ENCODE data around the gene YWHAB.
A peak's percentile ranks its signal among the peaks of the same experiment; 100 is the strongest.

The YWHAB gene

DNA sequence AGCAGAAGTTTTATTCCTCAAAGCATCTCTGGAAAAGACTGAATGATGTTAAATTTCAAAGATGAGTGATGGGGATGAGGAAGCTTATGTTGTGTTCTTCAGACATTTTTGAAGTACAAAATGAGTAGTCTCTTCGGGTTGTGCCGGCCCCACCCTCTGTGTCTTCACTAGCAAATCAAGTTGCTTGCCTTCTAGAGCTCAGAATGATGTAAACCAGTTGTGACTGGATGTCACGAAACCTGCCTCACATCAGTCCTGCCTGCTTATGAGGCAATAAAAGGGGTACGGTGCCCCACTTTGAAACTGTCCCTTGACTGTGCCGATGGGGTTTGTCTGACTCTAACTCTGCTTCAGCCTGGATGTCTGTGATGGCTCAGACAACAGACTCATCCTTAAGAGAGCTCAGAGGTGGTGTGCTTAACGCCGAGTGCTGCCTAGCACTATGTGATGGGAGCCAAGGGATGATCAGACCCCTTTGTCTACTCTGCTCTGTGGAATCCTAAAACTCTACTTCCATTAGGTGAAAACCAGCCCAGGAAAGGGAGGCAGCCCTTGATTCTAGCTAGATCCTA, 55.7 kb downstream of the YWHAB start:
- ATAC-seq (ENCODE audit: low read depth), result no peak
- peak overlapping the region; percentile 52 for H3K27ac Mint-ChIP-seq

DNA sequence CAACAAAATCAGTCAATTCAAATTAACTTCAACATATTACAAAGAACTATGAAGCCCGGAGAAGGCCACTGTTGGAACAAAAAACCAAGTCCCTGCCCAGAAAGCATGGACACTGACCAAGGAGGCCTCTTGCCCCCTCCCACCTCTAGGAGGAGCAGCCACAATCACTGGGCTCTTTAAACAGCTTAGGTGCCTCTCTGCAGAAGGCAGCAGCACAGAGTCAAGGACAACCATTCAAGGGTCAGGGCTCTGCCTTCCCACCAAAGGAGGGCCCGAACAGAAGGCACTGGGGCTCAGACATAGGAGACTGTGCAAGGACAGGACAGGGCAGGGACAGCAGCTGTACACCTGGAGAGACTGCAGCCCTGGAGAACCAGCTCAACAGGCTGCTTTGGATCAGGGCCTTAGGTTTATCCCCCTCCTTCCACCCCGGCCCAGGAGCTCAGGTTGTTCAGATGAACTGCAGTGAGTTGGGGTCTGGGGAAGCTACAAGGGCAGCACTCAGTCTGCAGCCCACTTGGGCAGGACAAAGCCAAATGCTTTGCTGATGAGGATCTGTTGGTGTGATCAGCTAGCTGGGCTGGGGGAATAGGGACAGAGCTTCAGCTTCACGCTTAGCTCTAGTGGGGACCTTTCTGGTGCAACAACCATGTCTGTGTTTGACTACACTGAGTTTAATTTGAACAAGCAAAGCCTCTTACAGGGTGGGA, 56.9 kb downstream of the YWHAB start:
- H3K36me3 Mint-ChIP-seq, result peaks cover 36% of the 10 kb centered on the region
- H3K9me3 Mint-ChIP-seq, result no peaks in the 10 kb centered on the region
- peak overlapping the region; percentile 52 for H3K27ac Mint-ChIP-seq
- peaks cover 9% of the 10 kb centered on the region for H3K4me1 Mint-ChIP-seq
- H3K27me3 Mint-ChIP-seq, result no peaks in the 10 kb centered on the region
- DNase-seq (ENCODE audit: low spot score in 2 of 2), result no peak
- ATAC-seq (ENCODE audit: low read depth), result no peak
- H3K4me3 Mint-ChIP-seq, result no peak overlapping the region

More for the DNA sequence above, 55.7 kb downstream of the YWHAB start:
- peaks cover 7% of the 10 kb centered on the region for H3K4me1 Mint-ChIP-seq
- H3K4me3 Mint-ChIP-seq, result no peak overlapping the region
- no peak for DNase-seq (ENCODE audit: low spot score in 2 of 2)
- H3K36me3 Mint-ChIP-seq, result peaks cover 38% of the 10 kb centered on the region
- no peaks in the 10 kb centered on the region for H3K9me3 Mint-ChIP-seq
- H3K27me3 Mint-ChIP-seq, result no peaks in the 10 kb centered on the region

DNA sequence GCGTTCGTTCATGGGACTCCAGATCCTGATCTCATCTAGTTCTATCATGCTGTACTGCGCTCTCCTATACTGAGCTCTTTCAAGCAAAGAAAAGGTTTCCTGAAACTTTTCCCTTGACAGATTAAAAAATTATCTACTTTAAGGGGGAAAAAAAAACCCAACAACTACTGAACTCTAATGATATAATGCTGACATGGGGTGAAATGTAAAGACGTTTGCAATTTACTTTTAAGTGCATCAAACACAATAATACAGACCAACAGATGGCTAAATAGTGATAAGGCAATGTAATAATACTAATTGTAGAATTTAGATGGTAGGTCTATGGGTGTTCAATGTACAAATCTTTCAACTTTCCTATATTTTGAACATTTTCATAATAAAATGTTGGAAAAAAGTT, 58.3 kb downstream of the YWHAB start:
- Mint-ChIP-seq H3K27me3 (no peaks in the 10 kb centered on the region), H3K36me3 (peaks cover 36% of the 10 kb centered on the region), H3K9me3 (no peaks in the 10 kb centered on the region), H3K4me3 (no peak overlapping the region), H3K4me1 (peaks cover 5% of the 10 kb centered on the region), H3K27ac (no peak overlapping the region)
- ATAC-seq (ENCODE audit: low read depth), result no peak
- DNase-seq (ENCODE audit: low spot score in 2 of 2), result no peak

DNA sequence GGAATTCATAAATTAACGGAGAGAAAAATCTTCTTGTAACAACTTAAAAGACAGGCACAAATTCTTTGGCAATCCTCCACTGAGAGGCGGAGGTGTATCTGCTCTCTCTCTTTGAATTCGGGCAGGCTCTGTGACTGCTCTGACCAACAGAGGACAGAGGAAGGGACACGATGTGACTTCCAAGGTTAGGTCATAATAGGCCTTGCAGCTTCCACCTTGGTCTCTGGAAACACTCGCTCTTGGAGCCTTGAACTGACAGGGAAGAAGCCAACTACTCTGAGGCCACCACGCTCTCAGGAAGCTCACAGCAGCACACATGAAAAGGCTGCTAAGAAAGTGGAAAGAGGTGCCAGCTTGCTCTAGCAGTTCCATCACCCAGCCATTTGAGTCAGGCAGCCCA, 59.8 kb downstream of the YWHAB start:
- no peak for DNase-seq (ENCODE audit: low spot score in 2 of 2)
- H3K9me3 Mint-ChIP-seq, result no peaks in the 10 kb centered on the region
- ATAC-seq (ENCODE audit: low read depth), result no peak
- H3K27ac Mint-ChIP-seq, result peak overlapping the region; percentile 42
- H3K36me3 Mint-ChIP-seq, result peaks cover 38% of the 10 kb centered on the region
- H3K4me1 Mint-ChIP-seq, result peaks cover 5% of the 10 kb centered on the region
- no peak overlapping the region for H3K4me3 Mint-ChIP-seq
- no peaks in the 10 kb centered on the region for H3K27me3 Mint-ChIP-seq

DNA sequence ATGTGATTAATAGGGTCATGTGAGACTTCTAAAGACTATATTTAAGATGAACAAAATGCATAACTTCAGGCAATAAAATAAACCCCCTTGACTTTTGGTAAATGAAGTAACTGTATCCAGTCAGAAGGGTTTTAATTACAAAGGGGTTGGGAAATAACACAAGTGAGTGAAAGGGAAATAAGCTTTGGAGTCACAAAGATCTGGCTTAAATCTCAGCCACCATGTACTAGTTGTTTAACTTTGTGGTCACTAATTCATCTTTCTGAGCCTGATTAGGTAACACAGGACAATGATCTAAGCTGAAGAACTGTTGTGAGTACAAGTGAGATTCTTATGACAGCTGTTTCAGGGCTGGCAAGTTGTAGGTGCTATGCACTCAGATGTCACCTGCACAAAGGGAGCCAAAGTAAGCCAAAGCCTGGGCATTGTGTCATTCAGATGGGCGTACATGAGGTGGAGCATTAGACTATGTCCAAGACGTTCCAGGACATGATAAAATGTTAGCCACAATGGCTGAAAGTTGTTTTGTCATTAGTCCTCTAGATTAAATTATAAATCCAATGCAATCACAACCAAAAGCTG, 60.9 kb downstream of the YWHAB start:
- Mint-ChIP-seq H3K4me1 (peaks cover 5% of the 10 kb centered on the region), H3K27me3 (no peaks in the 10 kb centered on the region), H3K27ac (peak overlapping the region; percentile 28), H3K4me3 (no peak overlapping the region), H3K9me3 (no peaks in the 10 kb centered on the region), H3K36me3 (peaks cover 42% of the 10 kb centered on the region)
- ATAC-seq (ENCODE audit: low read depth) (no peak), DNase-seq (ENCODE audit: low spot score in 2 of 2) (no peak)

DNA sequence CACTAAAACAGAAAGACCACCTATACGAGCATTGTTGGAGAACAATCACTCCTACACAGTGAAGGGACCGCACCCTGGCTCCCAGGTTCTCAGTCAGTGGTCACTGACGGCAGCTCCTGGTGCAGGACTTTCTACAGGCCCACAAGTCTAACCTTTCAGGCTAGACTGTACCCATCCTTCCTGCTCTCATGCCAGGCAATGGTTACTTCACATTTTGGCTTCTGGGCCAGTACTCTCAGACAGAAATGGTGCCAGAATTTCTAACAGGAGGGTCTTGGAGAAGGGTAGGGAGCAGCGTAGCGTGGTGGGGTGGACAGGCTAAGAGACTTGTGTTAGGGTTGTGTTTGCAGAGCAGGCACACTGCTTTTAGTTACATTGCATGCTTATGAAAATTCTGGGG, 62.6 kb downstream of the YWHAB start:
- H3K9me3 Mint-ChIP-seq, result no peaks in the 10 kb centered on the region
- peaks cover 14% of the 10 kb centered on the region for H3K4me1 Mint-ChIP-seq
- no peak for ATAC-seq (ENCODE audit: low read depth)
- H3K27ac Mint-ChIP-seq, result no peak overlapping the region
- H3K36me3 Mint-ChIP-seq, result peaks cover 36% of the 10 kb centered on the region
- DNase-seq (ENCODE audit: low spot score in 2 of 2), result no peak
- no peak overlapping the region for H3K4me3 Mint-ChIP-seq
- H3K27me3 Mint-ChIP-seq, result no peaks in the 10 kb centered on the region

DNA sequence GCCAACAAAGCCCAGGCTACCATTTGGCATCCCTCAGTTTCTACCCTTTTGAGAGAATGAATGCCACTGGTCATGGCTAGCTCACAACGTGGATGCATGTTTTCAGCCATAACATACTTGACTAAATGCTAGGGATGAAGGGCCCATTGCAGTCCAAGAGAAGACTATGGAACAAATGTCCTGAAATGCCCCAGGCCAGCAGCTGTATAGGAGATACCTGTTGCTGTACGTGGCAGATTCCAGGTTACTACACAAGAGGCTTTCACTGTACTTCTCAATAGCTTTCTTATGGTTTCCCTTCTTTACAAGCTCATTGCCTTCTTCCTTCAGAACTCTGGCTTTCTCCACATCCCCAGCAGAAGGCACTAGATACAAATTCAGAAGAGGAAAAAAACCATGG, 63.0 kb downstream of the YWHAB start:
- no peak for ATAC-seq (ENCODE audit: low read depth)
- peaks cover 39% of the 10 kb centered on the region for H3K36me3 Mint-ChIP-seq
- DNase-seq (ENCODE audit: low spot score in 2 of 2), result no peak
- H3K4me1 Mint-ChIP-seq, result peaks cover 18% of the 10 kb centered on the region
- no peaks in the 10 kb centered on the region for H3K9me3 Mint-ChIP-seq
- no peak overlapping the region for H3K4me3 Mint-ChIP-seq
- no peak overlapping the region for H3K27ac Mint-ChIP-seq
- no peaks in the 10 kb centered on the region for H3K27me3 Mint-ChIP-seq

DNA sequence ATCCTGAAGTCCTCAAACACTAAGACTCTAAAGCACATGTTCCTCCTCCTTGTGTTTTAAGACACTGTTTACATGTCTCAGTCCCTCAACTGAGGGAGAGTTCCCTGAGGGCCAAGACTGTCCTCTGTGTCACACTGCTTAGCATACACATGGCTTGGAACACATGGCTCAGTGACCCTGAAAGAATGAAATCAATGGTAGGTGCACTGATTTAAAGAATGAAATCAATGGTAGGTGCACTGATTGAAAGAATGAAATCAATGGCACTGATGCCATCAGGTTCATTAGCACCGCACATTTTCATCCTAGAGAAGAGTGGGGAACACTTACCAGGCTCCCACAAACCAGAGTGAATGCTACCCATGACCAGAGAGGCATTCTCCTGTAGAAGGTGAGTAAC, 64.9 kb downstream of the YWHAB start:
- DNase-seq (ENCODE audit: low spot score in 2 of 2), result no peak
- no peak overlapping the region for H3K4me3 Mint-ChIP-seq
- peaks cover 26% of the 10 kb centered on the region for H3K4me1 Mint-ChIP-seq
- H3K36me3 Mint-ChIP-seq, result peaks cover 41% of the 10 kb centered on the region
- H3K27ac Mint-ChIP-seq, result peak overlapping the region; percentile 1
- H3K27me3 Mint-ChIP-seq, result no peaks in the 10 kb centered on the region
- no peak for ATAC-seq (ENCODE audit: low read depth)
- H3K9me3 Mint-ChIP-seq, result no peaks in the 10 kb centered on the region

DNA sequence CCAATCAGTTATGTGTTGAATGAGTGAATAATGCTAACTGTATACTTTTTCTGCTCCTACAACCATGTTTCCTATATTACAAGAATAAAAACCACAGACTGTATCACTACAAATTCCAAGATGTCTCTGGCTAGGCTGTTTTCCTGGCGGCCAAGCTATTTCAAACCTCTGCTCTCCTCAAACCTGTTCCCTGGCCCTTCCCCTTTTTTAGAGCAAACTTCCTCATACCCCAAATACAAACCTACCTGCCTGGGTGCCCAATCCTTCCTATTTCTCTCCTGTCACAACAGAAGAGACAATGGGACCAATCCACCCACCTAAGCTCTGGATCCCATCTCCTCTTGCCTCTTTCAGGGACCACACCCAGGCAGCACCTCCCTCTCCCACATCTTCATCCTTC, 67.2 kb downstream of the YWHAB start:
- peak overlapping the region; percentile 60 for H3K27ac Mint-ChIP-seq
- H3K9me3 Mint-ChIP-seq, result no peaks in the 10 kb centered on the region
- DNase-seq (ENCODE audit: low spot score in 2 of 2) (no peak), ATAC-seq (ENCODE audit: low read depth) (no peak)
- H3K36me3 Mint-ChIP-seq, result peaks cover 41% of the 10 kb centered on the region
- H3K27me3 Mint-ChIP-seq, result no peaks in the 10 kb centered on the region
- H3K4me1 Mint-ChIP-seq, result peaks cover 34% of the 10 kb centered on the region
- H3K4me3 Mint-ChIP-seq, result no peak overlapping the region

DNA sequence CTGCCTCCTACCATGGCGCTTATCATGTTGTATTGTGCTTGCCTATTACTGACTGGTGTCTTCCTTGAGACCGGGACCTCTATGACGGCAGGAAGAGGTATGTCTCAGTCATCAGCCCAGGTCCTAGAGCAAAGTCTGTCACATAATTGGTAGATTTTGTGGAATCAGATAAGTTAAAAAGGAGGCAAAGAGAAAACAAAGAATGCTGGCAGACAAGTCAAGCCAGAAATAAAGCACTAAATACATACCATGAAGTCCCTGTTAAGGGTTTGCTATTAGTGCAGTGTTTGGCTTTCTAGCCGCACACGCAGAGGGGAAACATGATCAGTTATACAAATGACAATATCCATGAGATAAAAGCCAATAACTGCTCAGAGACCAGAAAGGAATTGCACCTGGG, 68.7 kb downstream of the YWHAB start:
- H3K4me3 Mint-ChIP-seq, result no peak overlapping the region
- peaks cover 48% of the 10 kb centered on the region for H3K4me1 Mint-ChIP-seq
- H3K27me3 Mint-ChIP-seq, result no peaks in the 10 kb centered on the region
- H3K27ac Mint-ChIP-seq, result peak overlapping the region; percentile 60
- H3K36me3 Mint-ChIP-seq, result peaks cover 43% of the 10 kb centered on the region
- DNase-seq (ENCODE audit: low spot score in 2 of 2) (no peak), ATAC-seq (ENCODE audit: low read depth) (no peak)
- H3K9me3 Mint-ChIP-seq, result no peaks in the 10 kb centered on the region

DNA sequence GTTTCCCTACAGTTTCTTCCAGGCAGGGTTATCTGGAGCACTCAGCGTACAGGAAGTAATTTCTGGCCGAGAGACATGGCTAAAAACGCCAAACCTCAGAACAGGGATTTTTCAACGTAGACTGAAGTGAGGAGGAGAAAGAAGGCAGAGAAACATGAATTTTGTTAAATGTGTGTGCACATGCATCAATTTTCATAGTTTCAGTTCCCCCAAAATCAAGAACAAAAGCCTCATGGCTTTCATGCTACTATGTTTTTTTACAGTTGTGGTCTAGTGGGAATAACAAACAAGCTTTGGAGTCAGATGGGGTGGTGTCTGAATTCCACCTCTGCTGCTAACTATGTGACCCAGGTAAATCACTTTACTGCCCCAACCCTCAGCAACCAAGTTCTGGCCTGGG, 69.8 kb downstream of the YWHAB start:
- DNase-seq (ENCODE audit: low spot score in 2 of 2) (no peak), ATAC-seq (ENCODE audit: low read depth) (peak; percentile 14)
- Mint-ChIP-seq H3K27me3 (no peaks in the 10 kb centered on the region), H3K9me3 (no peaks in the 10 kb centered on the region), H3K36me3 (peaks cover 40% of the 10 kb centered on the region), H3K4me3 (peak overlapping the region; percentile 58), H3K4me1 (peaks cover 51% of the 10 kb centered on the region), H3K27ac (peak overlapping the region; percentile 21)

DNA sequence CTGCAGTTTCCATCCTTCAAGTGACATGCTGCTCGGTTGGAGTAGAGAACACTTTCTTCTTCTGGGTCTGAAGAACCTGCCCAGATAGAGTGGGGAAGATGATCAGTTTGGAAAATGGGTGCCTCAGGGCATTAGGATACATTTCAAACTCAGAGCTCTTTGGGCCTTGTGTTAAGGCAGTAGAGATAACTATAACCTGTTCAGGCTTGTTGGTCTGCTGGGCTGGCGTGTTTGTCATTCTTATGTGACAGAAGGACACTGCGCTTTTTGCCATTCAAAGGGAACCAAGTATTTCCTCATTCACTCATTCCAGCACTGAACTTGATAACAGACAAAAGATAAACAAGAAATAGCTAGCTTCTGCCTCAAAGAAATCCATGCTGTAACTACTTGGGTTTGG, 70.9 kb downstream of the YWHAB start:
- H3K4me3 Mint-ChIP-seq, result no peak overlapping the region
- H3K36me3 Mint-ChIP-seq, result peaks cover 32% of the 10 kb centered on the region
- H3K4me1 Mint-ChIP-seq, result peaks cover 54% of the 10 kb centered on the region
- H3K9me3 Mint-ChIP-seq, result no peaks in the 10 kb centered on the region
- ATAC-seq (ENCODE audit: low read depth) (no peak), DNase-seq (ENCODE audit: low spot score in 2 of 2) (no peak)
- H3K27ac Mint-ChIP-seq, result no peak overlapping the region
- no peaks in the 10 kb centered on the region for H3K27me3 Mint-ChIP-seq

All from memory B cell (primary cell).